Neural cell (in vitro differentiated cells): Measurements from ENCODE around the gene MAP1LC3A.

Source experiments
- EP300 ChIP-seq: fragments of 450-650 bp; conservative IDR thresholded peaks from 2 replicates; pipeline ENCODE4 v1.6.1; 2014; ENCODE audit warnings: antibody characterized with exemption, mild to moderate bottlenecking, moderate library complexity; ENCODE audit not compliant: poor library complexity, severe bottlenecking
- EZH2 ChIP-seq: fragments of 200-600, 300-800 bp; shearing (Covaris generic), sonication (generic); IDR thresholded peaks from 2 replicates; pipeline ENCODE4 v1.6.1; 2014; ENCODE audit warnings: antibody characterized with exemption, low read length, borderline replicate concordance, mild to moderate bottlenecking; ENCODE audit not compliant: insufficient read depth, poor library complexity, severe bottlenecking
- MXI1 ChIP-seq: fragments of 450-650 bp; conservative IDR thresholded peaks from 2 replicates; pipeline ENCODE4 v1.6.1; 2014; ENCODE audit warnings: antibody characterized with exemption, mild to moderate bottlenecking; ENCODE audit not compliant: poor library complexity, severe bottlenecking
- RAD21 ChIP-seq: fragments of 450-650 bp; conservative IDR thresholded peaks from 2 replicates; pipeline ENCODE4 v1.6.1; 2014; ENCODE audit warnings: antibody characterized with exemption, mild to moderate bottlenecking, moderate library complexity
- TAF1 ChIP-seq: IDR thresholded peaks from 2 replicates; pipeline ENCODE4 v1.6.1; 2012; ENCODE audit warnings: low read depth
- TF ChIP-seq, protein P1 (sequence below): IDR thresholded peaks from 2 replicates; pipeline ENCODE4 v1.6.1; 2012; ENCODE audit warnings: borderline replicate concordance
- TF ChIP-seq, protein P2 (sequence below): fragments of 450-650 bp; IDR thresholded peaks from 2 replicates; pipeline ENCODE4 v1.5.1; 2014; ENCODE audit warnings: antibody characterized with exemption, mild to moderate bottlenecking, moderate library complexity; ENCODE audit not compliant: poor library complexity, severe bottlenecking

GRCh38 chr20:34566978-34567891, 8.7 kb downstream of the MAP1LC3A start:
- no peak for TF ChIP-seq EP300
- TF ChIP-seq, protein P1, sequence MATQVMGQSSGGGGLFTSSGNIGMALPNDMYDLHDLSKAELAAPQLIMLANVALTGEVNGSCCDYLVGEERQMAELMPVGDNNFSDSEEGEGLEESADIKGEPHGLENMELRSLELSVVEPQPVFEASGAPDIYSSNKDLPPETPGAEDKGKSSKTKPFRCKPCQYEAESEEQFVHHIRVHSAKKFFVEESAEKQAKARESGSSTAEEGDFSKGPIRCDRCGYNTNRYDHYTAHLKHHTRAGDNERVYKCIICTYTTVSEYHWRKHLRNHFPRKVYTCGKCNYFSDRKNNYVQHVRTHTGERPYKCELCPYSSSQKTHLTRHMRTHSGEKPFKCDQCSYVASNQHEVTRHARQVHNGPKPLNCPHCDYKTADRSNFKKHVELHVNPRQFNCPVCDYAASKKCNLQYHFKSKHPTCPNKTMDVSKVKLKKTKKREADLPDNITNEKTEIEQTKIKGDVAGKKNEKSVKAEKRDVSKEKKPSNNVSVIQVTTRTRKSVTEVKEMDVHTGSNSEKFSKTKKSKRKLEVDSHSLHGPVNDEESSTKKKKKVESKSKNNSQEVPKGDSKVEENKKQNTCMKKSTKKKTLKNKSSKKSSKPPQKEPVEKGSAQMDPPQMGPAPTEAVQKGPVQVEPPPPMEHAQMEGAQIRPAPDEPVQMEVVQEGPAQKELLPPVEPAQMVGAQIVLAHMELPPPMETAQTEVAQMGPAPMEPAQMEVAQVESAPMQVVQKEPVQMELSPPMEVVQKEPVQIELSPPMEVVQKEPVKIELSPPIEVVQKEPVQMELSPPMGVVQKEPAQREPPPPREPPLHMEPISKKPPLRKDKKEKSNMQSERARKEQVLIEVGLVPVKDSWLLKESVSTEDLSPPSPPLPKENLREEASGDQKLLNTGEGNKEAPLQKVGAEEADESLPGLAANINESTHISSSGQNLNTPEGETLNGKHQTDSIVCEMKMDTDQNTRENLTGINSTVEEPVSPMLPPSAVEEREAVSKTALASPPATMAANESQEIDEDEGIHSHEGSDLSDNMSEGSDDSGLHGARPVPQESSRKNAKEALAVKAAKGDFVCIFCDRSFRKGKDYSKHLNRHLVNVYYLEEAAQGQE = no peak
- TF ChIP-seq EZH2 = no peak
- TF ChIP-seq, protein P2, sequence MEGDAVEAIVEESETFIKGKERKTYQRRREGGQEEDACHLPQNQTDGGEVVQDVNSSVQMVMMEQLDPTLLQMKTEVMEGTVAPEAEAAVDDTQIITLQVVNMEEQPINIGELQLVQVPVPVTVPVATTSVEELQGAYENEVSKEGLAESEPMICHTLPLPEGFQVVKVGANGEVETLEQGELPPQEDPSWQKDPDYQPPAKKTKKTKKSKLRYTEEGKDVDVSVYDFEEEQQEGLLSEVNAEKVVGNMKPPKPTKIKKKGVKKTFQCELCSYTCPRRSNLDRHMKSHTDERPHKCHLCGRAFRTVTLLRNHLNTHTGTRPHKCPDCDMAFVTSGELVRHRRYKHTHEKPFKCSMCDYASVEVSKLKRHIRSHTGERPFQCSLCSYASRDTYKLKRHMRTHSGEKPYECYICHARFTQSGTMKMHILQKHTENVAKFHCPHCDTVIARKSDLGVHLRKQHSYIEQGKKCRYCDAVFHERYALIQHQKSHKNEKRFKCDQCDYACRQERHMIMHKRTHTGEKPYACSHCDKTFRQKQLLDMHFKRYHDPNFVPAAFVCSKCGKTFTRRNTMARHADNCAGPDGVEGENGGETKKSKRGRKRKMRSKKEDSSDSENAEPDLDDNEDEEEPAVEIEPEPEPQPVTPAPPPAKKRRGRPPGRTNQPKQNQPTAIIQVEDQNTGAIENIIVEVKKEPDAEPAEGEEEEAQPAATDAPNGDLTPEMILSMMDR = no peak
- no peak for TF ChIP-seq MXI1
- TF ChIP-seq TAF1 = no peak
- TF ChIP-seq RAD21 = no peak
